Mucosa of stomach (tissue), 1 donor: Measurements from ENCODE around the gene RMRP.

Source experiments
- H3K27me3 ChIP-seq: one replicate; pipeline ENCODE4 v1.7.0; 2013; ENCODE audit warnings: mild to moderate bottlenecking, low read length; ENCODE audit not compliant: control insufficient read depth, insufficient read depth
- H3K36me3 ChIP-seq: one replicate; pipeline ENCODE4 v1.7.0; 2013; ENCODE audit warnings: low read length; ENCODE audit not compliant: control insufficient read depth, insufficient read depth
- H3K4me1 ChIP-seq: one replicate; pipeline ENCODE4 v1.7.0; 2013; ENCODE audit warnings: mild to moderate bottlenecking, low read length; ENCODE audit not compliant: control insufficient read depth, insufficient read depth
- H3K4me3 ChIP-seq: one replicate; pipeline ENCODE4 v1.7.0; 2013; ENCODE audit warnings: low read length
- H3K9ac ChIP-seq: one replicate; pipeline ENCODE4 v1.7.0; 2013; ENCODE audit warnings: mild to moderate bottlenecking, low read length, moderate library complexity
- H3K9me3 ChIP-seq: one replicate; pipeline ENCODE4 v1.7.0; 2013; ENCODE audit warnings: mild to moderate bottlenecking, low read length, moderate library complexity; ENCODE audit not compliant: control insufficient read depth
- donor health status: Pancreatic carcinoma.

The RMRP gene

DNA sequence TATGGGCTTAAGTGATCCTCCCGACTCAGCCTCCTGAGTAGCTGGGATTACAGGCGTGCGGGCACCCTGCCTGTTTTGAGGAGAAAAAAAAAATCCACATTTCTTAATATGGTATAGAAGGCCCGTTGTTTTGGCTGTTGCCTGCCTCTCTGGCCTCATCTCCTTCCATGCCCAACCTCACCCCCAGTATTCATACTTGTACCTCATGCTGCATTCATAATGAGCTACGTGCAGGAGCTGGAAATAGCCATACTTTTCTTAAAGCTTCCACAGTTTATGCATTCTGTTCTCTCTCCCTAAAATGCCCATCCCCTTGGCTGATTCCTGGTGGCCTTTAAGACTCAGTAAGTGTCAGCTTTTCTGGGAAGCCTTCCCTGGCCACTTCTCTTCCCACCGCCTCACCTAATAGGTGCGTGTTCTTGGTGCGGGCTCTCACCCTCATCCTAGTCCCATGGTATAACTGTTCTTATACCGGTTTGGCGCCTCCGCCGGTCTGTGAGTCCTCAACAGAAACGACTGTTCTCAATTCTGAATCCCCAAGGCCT lies 34.0 kb upstream of the RMRP start:
- Histone ChIP-seq H3K4me3 (no peak overlapping the region), H3K4me1 (peaks cover 40% of the 10 kb centered on the region), H3K9ac (no peak overlapping the region), H3K36me3 (peaks cover 1% of the 10 kb centered on the region), H3K9me3 (no peaks in the 10 kb centered on the region), H3K27me3 (no peaks in the 10 kb centered on the region)

DNA sequence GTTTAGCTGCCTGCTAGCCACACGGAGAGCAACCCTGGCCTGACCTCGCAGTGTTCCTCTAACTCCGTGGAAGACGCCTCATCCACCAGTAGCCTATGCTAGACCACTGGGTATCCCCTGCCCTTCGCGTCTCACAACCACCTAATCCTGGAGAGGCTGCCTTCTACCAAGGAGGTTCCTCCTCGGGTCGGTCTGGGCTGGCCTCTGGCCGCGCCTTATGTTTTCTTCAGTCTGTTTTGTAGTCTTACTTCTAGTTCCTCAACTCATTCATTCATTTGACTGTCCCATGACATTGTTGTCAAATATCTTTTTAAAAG lies 33.5 kb upstream of the RMRP start:
- H3K9ac ChIP-seq, result peak overlapping the region; percentile 87
- H3K9me3 ChIP-seq, result no peaks in the 10 kb centered on the region
- H3K36me3 ChIP-seq, result no peaks in the 10 kb centered on the region
- peak overlapping the region; percentile 46 for H3K4me3 ChIP-seq
- peaks cover 34% of the 10 kb centered on the region for H3K4me1 ChIP-seq
- H3K27me3 ChIP-seq, result no peaks in the 10 kb centered on the region

DNA sequence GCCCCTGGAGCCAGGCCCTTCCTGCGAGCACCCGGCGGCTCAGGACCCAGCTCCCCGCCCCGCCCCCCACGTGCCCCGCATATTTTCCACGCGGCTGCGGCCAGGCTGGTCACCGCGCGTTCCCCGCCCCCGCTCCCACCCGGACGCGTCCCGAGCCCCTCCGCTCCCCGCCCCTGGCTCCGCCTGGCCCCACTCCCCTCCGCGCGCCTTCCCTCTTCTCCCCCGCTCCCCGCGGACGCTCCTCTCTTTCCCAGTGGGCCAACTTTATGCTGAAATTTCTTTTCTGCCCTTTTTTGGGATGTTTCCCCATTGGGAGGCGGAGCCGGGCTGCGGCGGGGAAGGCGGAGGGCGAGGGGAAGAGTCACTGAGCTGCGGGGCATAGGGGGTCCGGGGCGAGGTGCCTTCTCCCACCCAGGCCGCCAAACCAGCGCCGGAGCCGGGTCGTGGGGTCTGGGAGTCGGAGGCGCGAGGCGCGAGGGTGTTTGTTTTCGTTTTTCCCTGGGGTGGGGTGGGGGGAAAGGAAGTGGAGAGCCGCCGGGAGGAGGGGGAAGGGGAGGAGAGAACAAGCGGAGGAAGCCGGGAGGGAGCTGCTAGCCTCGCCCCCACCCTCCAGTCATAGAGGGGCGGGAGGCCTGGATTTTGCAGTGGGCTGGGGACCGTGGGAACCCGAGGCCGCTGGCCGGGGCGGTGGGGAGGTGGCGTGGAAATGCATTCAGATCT lies 33.0 kb upstream of the RMRP start:
- Histone ChIP-seq H3K4me3 (peak overlapping the region; percentile 46), H3K9ac (peak overlapping the region; percentile 87), H3K36me3 (no peaks in the 10 kb centered on the region), H3K4me1 (peaks cover 29% of the 10 kb centered on the region), H3K9me3 (no peaks in the 10 kb centered on the region), H3K27me3 (no peaks in the 10 kb centered on the region)

DNA sequence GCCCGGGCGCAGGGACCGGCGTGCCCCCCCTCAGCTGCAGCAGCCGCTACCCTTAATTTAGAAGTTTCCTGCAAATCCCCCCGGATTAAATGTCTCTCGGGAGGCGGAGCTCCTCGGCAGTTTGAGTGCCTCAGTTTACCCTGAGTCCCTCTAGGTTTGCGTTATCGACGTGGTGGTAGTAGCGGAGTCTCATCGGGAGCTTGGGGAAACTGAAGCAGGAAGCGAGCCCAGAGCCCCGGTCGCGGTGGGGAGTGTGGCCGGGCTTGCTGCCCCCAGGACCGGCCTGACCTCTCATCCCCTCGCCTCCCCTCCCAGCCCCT lies 32.4 kb upstream of the RMRP start:
- Histone ChIP-seq H3K27me3 (no peaks in the 10 kb centered on the region), H3K9me3 (no peaks in the 10 kb centered on the region), H3K9ac (peak overlapping the region; percentile 87), H3K4me3 (no peak overlapping the region), H3K4me1 (peaks cover 25% of the 10 kb centered on the region), H3K36me3 (no peaks in the 10 kb centered on the region)

DNA sequence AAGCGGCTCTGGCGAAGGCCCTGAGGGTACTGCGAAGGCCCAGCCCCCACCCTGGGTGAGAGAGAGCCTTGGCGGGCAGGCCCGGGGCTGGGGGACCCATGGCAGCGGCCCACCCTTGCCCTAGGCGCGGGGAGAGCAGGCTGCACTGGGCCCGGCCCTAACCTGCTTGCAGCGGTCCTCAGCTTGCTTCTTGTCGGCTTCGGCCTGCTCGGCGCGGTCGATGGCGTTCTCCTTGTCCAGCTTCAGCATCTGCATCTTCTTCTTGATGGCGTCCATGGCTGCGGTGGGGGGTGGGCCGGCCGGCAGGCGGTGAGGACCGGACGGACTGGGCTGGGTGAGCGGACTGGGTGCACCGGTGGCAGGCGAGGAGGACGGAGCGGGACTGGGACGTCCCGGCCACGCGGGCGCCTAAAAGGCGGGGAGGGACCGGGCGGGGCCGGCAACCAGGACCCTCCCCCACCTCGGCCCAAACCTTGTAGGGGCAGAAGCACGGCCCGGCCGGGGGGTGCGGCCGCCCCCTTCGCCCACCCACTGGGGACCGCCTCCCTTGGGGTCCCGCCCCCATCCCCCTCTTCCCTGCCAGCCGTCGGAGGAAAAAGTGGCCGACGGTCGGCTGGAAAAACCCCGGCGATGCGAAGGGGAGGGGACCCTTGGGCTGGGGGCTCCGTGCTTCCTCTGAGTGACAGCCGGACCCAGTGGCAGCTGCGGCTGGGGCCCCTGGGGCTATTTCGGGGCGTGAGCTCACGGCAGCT lies 31.9 kb upstream of the RMRP start, which contains the start of gene TPM2:
Gene TPM2, minus strand, starts transcription at position 384 of the 752 bp plus-strand sequence. Its CDS starts 108 bp downstream, at position 276.
- H3K36me3 ChIP-seq, result no peaks in the 10 kb centered on the region
- peaks cover 21% of the 10 kb centered on the region for H3K4me1 ChIP-seq
- H3K9me3 ChIP-seq, result no peaks in the 10 kb centered on the region
- H3K9ac ChIP-seq, result peak within 1 kb of the TSS; percentile 87
- no peaks in the 10 kb centered on the region for H3K27me3 ChIP-seq
- peak within 1 kb of the TSS; percentile 46 for H3K4me3 ChIP-seq

DNA sequence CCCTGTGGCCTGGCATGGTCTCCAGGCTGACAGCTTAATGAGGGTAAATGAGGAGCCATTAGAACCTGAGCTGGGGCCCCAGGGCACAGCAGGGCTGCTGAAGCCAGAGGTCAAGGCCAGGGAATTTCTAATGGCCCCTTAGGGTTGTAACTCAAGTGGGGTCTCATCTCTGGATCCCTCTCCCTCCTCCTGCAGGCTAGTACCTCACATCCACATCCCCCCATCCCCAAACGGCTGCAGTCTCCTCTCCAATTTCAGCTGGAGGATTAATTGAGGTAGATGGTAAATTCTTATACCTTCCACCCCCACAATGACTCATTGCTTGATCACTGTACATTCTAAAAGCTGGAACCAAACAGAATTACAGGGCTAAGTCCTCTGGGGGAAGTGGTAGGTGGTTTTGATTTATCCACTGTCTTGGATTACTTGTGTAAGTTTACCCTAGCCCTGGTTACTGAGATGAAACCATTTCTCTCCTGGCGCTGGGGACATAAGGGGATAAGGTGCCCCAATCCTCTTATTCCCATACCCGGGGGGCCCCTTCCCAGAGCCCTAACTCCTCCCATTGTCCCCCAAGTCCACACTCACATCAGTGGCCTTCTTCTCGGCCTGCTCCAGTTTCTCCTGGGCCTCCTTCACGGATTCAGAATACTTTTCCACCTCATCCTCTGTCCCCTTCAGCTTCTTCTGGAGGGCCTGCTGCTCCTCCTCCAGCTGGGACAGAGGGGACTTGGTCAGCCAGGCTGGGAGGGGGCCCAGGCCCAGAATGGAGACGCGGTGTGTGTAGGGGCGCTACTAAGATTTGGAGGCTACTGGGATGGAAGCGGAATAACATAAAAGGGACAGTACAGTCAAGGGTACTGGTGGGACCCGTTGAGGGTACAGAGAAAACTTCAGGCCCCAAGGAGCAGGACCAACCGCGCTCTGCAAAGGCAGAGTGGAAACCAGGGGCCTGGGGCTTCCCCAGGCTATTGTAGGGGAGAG lies 31.0 kb upstream of the RMRP start:
- Histone ChIP-seq H3K9me3 (no peaks in the 10 kb centered on the region), H3K27me3 (no peaks in the 10 kb centered on the region), H3K36me3 (no peaks in the 10 kb centered on the region), H3K4me3 (no peak overlapping the region), H3K9ac (peak overlapping the region; percentile 87), H3K4me1 (peaks cover 21% of the 10 kb centered on the region)

DNA sequence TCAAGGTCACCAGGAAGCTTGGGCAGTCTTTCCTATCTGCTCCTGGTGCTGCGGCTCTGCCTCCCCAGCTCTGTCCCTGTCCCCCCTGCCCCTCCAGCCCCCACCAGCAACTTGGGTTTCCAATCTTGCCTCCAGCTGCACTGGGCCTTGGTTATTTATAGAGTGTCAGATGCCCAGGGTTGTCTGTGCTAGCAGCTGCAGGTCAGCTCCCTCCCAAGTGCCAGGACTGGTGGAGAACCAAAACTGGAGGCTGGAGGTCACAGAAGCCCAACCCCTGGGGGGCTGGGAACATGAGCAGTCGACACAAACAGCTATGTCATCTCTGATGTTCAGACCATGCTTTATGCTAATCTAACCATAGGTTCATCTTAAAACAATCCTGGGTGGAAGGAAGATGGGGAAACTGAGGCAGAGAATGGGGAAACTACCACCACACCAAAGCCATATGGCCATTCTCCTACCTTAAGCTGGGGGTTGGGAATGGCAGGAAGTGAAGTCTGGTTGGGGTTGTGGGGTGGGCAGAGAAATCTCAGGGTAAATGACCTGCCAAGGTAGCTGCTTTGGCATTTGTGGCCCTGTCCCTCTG lies 30.2 kb upstream of the RMRP start:
- Histone ChIP-seq H3K36me3 (no peaks in the 10 kb centered on the region), H3K4me3 (no peak overlapping the region), H3K9me3 (no peaks in the 10 kb centered on the region), H3K27me3 (no peaks in the 10 kb centered on the region), H3K4me1 (peaks cover 21% of the 10 kb centered on the region), H3K9ac (no peak overlapping the region)

DNA sequence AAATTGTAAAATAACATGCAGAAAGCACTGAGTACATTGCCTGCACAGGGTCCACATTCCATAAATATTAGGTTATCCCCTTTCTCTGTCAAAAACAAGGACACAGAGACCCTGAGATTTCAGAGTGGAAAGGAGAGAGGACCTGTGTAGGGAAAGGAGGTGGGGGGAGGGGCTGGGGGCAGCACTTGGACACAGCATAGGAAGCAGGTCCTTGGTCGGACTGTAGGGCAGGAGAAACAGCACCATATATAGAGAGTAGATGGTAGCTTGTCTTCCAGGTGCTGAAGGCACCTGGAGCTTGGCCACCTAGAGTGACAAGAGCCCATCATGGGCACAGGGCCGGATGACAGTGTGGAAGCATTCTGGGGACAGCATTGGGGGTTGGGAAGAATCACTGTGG lies 29.5 kb upstream of the RMRP start:
- H3K4me3 ChIP-seq, result no peak overlapping the region

DNA sequence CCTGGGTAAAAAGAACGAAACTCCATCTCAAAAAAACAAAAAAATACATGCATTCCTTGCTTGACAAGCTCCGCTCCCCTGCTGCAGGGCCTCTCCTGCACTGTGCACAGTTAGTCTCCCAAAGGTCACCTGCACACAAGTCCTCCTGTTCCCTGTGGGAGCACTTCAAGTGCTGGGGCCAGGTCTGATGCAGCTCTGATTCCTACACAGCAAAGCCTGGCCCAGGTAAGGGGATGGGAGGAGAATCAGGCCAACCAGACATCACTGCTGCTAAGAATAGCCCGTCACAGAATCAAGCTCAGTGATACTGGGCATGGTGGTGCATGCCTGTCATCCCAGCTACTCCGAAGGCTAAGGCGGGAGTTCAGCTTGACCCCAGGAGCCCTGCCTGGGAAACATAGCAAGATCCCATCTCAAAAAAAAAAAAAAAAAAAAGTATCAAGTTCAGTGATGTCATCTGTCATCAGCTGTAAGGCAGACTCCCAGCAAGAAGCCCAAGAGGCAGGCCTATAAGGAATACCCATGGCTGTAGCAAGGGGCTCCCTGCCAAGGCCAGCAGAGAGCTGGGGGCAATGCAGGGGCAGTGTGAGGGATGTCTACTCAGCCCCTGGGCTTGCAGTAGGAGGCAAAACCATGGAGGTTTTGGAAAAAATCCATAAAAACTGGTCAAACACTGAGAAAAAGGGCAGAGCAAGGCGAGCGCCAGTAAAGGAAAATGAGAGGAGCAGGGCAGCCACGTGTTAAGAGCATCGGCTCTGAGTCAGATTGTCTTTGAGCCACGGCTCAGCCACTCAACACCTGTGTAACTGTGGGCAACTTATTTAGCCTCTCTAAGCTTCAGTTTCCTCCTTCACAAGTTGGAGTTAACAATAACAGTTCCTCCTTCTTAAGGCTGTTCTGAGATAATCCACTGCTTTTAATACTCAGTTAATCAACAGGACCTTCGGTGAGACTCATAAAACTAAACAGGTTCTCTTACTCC lies 28.7 kb upstream of the RMRP start:
- H3K36me3 ChIP-seq, result peaks cover 1% of the 10 kb centered on the region
- peaks cover 19% of the 10 kb centered on the region for H3K4me1 ChIP-seq
- H3K4me3 ChIP-seq, result no peak overlapping the region
- no peaks in the 10 kb centered on the region for H3K9me3 ChIP-seq
- H3K27me3 ChIP-seq, result no peaks in the 10 kb centered on the region
- H3K9ac ChIP-seq, result no peak overlapping the region

More for the DNA sequence above, 29.5 kb upstream of the RMRP start:
- no peaks in the 10 kb centered on the region for H3K27me3 ChIP-seq
- no peak overlapping the region for H3K9ac ChIP-seq
- peaks cover 21% of the 10 kb centered on the region for H3K4me1 ChIP-seq
- no peaks in the 10 kb centered on the region for H3K9me3 ChIP-seq
- H3K36me3 ChIP-seq, result no peaks in the 10 kb centered on the region

DNA sequence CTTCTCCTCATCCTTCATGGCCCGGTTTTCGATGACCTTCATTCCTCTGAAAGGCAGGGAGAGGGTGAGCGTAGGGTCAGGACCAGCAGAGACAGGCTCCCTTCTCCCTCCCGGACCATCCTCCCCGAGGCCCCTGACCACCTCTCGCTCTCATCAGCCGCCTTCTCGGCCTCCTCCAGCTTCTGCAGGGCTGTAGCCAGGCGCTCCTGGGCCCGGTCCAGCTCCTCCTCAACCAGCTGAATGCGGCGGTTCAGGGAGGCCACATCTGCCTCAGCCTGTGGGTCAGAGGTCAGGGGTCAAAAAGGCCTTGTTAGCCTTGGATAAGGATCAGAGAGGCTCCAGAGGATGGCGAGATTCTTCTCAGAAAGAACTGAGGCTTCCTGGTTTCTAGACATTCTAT lies 27.7 kb upstream of the RMRP start:
- Histone ChIP-seq H3K36me3 (peaks cover 3% of the 10 kb centered on the region), H3K27me3 (no peaks in the 10 kb centered on the region), H3K4me1 (peaks cover 19% of the 10 kb centered on the region), H3K9ac (no peak overlapping the region), H3K9me3 (no peaks in the 10 kb centered on the region), H3K4me3 (no peak overlapping the region)

DNA sequence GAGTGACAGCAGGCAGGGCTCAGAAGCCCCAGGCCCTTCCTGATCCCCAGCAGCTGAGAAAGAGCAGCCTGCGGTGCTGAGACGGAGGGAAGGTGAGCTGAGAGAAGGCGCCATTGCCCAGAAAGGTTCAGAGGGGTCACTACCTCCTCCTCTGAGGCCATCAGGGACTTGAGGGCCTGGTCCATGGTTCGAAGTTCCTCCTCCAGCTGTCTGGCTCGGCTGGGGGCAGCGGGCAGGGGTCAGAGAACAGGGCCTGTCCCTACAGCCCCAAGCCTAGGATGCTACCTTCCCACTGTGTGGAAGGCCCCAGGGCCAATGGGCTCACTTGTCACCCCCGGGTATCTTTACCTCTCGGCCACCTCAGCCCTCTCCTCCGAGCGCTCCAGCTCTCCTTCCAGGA lies 27.1 kb upstream of the RMRP start:
- Histone ChIP-seq H3K27me3 (no peaks in the 10 kb centered on the region), H3K9me3 (no peaks in the 10 kb centered on the region), H3K4me1 (peaks cover 22% of the 10 kb centered on the region), H3K4me3 (no peak overlapping the region), H3K36me3 (peaks cover 3% of the 10 kb centered on the region), H3K9ac (no peak overlapping the region)
